A549 treated with dexamethasone at 1 μM for 4 hours (cell line): Measurements from ENCODE around the gene PREX1. TPM values are rescaled to one million over a fixed set of nuclear protein-coding genes. Genes with fewer than 3 reads are reported as not detected.

Experiments used
- total RNA-seq: library from RNA; stranded (reverse); fragments of 200-300 nt; extraction: Qiagen RNA extraction; gene quantifications from 5 replicates; pipeline ENCODE4 v1.2.3, GENCODE V29; 2022

The PREX1 gene
- total RNA-seq: 9.9 to 16.9 TPM (median 15.7 TPM) in 5 replicates

GRCh38 chr20:48827855-48828733 lies at the start of gene PREX1:
TSS of gene PREX1 (minus strand) at chr20:48827999. CDS start at chr20:48827860, 139 bp downstream.

Other genes with a start within 250 kb of the PREX1 start
- 11.2 to 17.9 TPM (median 15.7 TPM) in 5 replicates for gene ARFGEF2, start 93.7 kb upstream of the PREX1 start, total RNA-seq
- 90.7 to 110 TPM (median 103 TPM) in 5 replicates for gene CSE1L, start 218.3 kb upstream of the PREX1 start, total RNA-seq